Endothelial cell of umbilical vein (primary cell): ENCODE measurements around the gene LRCH1.

Experiments
- EZH2 ChIP-seq: IDR thresholded peaks from 2 replicates; pipeline ENCODE4 v1.6.1; 2012; ENCODE audit warnings: borderline replicate concordance, low read depth, mild to moderate bottlenecking, moderate library complexity, low read length, inconsistent platforms; ENCODE audit not compliant: severe bottlenecking
- FOS ChIP-seq: IDR thresholded peaks from 2 replicates; pipeline ENCODE4 v1.6.1; 2011; ENCODE audit warnings: mild to moderate bottlenecking, low read length, moderate library complexity, borderline replicate concordance; ENCODE audit not compliant: insufficient read depth
- GATA2 ChIP-seq: IDR thresholded peaks from 2 replicates; pipeline ENCODE4 v1.7.0; 2011; ENCODE audit warnings: low read depth, mild to moderate bottlenecking, moderate library complexity, mixed read lengths, low read length; ENCODE audit not compliant: insufficient read length, insufficient read depth
- JUN ChIP-seq: IDR thresholded peaks from 2 replicates; pipeline ENCODE4 v1.6.1; 2011; ENCODE audit warnings: borderline replicate concordance, low read depth; ENCODE audit not compliant: insufficient read length, insufficient read depth
- MYC ChIP-seq: IDR thresholded peaks from one replicate; pipeline ENCODE4 v1.6.1; 2011; ENCODE audit warnings: mild to moderate bottlenecking, low read depth, low read length
- POLR2A ChIP-seq: IDR thresholded peaks from 2 replicates; pipeline ENCODE4 v1.6.1; 2012; ENCODE audit warnings: low read depth, mild to moderate bottlenecking, control low read depth, low read length
- POLR2AphosphoS5 ChIP-seq: IDR thresholded peaks from 2 replicates; pipeline ENCODE4 v1.6.1; 2012; ENCODE audit warnings: low read depth, mild to moderate bottlenecking, control low read depth, low read length, moderate library complexity; ENCODE audit not compliant: insufficient read depth
- TF ChIP-seq, protein P1 (sequence below), 2 donors: IDR thresholded peaks; 1 replicate in 1 of 2; 2 replicates in 1 of 2; pipeline ENCODE4 v1.5.1; 2011; ENCODE audit warnings: low read length in 2 of 2, mild to moderate bottlenecking in 2 of 2, moderate library complexity in 2 of 2, control low read depth in 1 of 2, inconsistent platforms in 1 of 2, low read depth in 1 of 2; ENCODE audit not compliant: insufficient read depth in 1 of 2; ENCODE audit errors: extremely low read depth in 1 of 2
- TF ChIP-seq, protein P2 (sequence below): IDR thresholded peaks from 2 replicates; pipeline ENCODE4 v1.6.1; 2011; ENCODE audit not compliant: insufficient read depth, insufficient read length

DNA sequence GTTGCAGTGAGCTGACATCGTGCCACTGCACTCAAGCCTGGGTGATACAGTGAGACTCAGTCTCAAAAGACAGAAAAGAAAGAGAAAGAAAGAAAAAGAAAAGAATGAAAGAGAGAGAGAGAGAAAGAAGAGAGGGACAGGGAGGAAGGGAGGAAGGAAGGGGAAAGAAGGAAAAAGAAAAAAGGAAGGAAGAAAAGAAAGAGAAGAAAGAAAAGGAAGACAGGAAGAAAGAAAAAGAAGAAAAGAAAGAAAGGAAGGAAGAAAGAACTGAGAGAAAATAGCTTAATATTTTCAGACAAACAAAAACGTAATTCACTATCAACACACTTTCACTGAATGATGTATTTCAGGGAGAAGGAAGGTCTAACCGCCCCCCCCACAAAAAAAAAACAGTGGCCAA is 204.7 kb downstream of the LRCH1 start:
- no peak for TF ChIP-seq POLR2A
- TF ChIP-seq, protein P1, sequence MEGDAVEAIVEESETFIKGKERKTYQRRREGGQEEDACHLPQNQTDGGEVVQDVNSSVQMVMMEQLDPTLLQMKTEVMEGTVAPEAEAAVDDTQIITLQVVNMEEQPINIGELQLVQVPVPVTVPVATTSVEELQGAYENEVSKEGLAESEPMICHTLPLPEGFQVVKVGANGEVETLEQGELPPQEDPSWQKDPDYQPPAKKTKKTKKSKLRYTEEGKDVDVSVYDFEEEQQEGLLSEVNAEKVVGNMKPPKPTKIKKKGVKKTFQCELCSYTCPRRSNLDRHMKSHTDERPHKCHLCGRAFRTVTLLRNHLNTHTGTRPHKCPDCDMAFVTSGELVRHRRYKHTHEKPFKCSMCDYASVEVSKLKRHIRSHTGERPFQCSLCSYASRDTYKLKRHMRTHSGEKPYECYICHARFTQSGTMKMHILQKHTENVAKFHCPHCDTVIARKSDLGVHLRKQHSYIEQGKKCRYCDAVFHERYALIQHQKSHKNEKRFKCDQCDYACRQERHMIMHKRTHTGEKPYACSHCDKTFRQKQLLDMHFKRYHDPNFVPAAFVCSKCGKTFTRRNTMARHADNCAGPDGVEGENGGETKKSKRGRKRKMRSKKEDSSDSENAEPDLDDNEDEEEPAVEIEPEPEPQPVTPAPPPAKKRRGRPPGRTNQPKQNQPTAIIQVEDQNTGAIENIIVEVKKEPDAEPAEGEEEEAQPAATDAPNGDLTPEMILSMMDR (IDR thresholded peaks at IDR 0.05; ENCODE audit: extremely low read depth in 1 of 2, insufficient read depth in 1 of 2, low read depth in 1 of 2, low read length in 2 of 2): no peak
- TF ChIP-seq, protein P2, sequence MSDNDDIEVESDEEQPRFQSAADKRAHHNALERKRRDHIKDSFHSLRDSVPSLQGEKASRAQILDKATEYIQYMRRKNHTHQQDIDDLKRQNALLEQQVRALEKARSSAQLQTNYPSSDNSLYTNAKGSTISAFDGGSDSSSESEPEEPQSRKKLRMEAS: no peak
- TF ChIP-seq EZH2: no peak
- no peak for TF ChIP-seq FOS
- TF ChIP-seq MYC: no peak
- no peak for TF ChIP-seq POLR2AphosphoS5
- no peak for TF ChIP-seq JUN
- no peak for TF ChIP-seq GATA2
